ENCODE results near the gene OR10D3. TPM values are rescaled to one million over a fixed set of nuclear protein-coding genes. Genes with fewer than 3 reads are reported as not detected.

OR10D3 gene
- total and polyA plus RNA-seq, 4 donors = not detected

DNA sequence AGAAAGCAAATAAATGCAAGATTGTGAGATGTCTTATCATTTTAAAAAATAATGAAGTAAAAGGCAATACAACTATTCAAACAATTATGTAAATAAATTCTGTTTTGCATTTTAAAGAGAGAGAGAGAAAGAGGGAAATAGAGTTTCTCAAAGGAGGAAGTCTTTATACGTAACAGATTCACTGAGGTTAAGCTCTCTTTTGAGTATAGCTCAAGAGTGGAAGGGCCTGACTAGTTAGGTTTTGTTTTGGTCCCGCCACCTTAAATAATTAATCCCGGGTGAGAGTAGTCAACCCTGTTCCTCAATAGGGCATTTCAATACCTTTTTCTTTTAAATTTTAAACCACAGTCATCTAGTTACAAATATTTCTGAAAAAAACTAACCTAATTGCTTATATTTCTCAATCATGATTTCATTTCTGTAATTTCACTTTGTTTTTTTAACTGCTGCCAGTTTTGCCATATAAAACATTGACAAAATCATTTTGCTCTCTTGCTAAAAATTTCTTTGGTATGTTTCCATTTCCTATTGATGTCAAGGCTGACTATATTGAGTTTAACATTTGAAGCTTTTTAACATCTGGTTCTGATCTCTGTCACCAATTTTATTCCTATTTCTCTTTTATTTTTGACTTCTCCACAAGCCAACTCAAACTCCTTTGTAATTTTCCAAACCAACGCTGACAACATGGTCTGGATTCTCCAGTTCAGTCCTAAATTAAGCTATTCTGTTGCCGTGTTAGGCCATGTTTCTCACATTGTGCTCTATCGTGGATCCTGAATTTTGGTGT lies 10.3 kb downstream of the OR10D3 start:
- Histone ChIP-seq H3K27me3 (ENCODE audit: control insufficient read depth in 3 of 3, insufficient read depth in 3 of 3, low read length in 2 of 3) (no peaks in the 10 kb centered on the region), H3K4me1 (ENCODE audit: control insufficient read depth in 5 of 5, insufficient read depth in 5 of 5, low read length in 5 of 5) (peaks cover 0 to 6% (median 0%) of the 10 kb centered on the region in 5 donors), H3K4me3 (no peak overlapping the region), H3K9ac (ENCODE audit: insufficient read depth in 1 of 2, low read length in 2 of 2) (no peak overlapping the region), H3K9me3 (ENCODE audit: control insufficient read depth in 4 of 4, insufficient read depth in 3 of 4, low read length in 3 of 4) (peaks cover 0 to 4% (median 0%) of the 10 kb centered on the region in 4 donors), H3K27ac (ENCODE audit: low read depth in 1 of 2, low read length in 1 of 2) (no peak overlapping the region), H3K36me3 (ENCODE audit: control insufficient read depth in 4 of 4, insufficient read depth in 4 of 4, low read length in 4 of 4) (no peaks in the 10 kb centered on the region)
- 63 to 70% methylated on average over 6 of the region's 6 CpGs for WGBS, 2 donors
- TF ChIP-seq, protein P1, sequence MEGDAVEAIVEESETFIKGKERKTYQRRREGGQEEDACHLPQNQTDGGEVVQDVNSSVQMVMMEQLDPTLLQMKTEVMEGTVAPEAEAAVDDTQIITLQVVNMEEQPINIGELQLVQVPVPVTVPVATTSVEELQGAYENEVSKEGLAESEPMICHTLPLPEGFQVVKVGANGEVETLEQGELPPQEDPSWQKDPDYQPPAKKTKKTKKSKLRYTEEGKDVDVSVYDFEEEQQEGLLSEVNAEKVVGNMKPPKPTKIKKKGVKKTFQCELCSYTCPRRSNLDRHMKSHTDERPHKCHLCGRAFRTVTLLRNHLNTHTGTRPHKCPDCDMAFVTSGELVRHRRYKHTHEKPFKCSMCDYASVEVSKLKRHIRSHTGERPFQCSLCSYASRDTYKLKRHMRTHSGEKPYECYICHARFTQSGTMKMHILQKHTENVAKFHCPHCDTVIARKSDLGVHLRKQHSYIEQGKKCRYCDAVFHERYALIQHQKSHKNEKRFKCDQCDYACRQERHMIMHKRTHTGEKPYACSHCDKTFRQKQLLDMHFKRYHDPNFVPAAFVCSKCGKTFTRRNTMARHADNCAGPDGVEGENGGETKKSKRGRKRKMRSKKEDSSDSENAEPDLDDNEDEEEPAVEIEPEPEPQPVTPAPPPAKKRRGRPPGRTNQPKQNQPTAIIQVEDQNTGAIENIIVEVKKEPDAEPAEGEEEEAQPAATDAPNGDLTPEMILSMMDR (IDR thresholded peaks at IDR 0.05; ENCODE audit: control extremely low read depth, extremely low read depth) = no peak
- no peak for ATAC-seq (ENCODE audit: insufficient read depth, low FRiP score)
- DNase-seq = peak in 2 of 3 donors; percentile 59 to 80

DNA sequence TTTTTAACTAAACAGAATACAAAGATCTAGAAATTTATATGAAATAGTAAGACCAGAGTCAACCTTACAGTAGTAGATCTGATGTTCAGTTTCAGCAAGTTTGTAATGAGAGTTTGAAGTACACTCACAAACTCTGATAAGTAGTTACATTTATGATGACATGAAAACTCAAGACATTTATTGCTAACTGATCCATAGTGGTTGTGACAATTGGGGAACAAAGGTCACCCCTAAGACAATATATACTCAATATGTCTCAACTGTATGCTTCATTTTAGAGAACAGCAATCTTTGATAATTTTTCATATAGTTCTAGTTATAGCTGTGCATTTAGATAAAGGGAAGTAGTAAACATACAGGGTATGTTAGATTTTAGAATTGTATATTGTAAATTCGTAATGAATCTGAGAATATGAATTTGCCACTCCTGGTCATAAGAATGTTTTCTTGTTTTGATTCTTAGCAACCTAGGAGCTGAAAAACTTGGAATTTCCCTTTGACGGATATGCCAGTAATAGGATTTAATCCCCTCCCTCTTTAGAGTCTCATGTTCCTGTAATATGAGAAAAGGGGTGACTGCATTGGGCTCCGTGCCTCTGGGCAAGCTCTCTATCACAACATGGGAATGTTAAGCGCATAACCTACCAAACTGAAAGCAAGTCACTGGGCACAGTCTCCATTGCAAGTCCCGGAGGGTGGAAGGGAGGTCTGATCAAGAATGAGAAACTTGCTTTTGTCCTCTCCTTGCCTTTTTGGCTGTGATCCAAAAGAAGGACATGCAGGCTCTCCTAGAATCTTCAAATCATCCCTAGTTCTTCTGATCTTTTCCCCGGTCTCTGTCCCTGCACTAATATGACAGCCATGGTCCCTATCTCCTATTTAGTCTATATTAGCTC lies 11.4 kb downstream of the OR10D3 start:
- Histone ChIP-seq H3K9ac (ENCODE audit: insufficient read depth in 1 of 2, low read length in 2 of 2) (no peak overlapping the region), H3K36me3 (ENCODE audit: control insufficient read depth in 4 of 4, insufficient read depth in 4 of 4, low read length in 4 of 4) (no peaks in the 10 kb centered on the region), H3K9me3 (ENCODE audit: control insufficient read depth in 4 of 4, insufficient read depth in 3 of 4, low read length in 3 of 4) (peaks cover 0 to 4% (median 0%) of the 10 kb centered on the region in 4 donors), H3K27me3 (ENCODE audit: control insufficient read depth in 3 of 3, insufficient read depth in 3 of 3, low read length in 2 of 3) (no peaks in the 10 kb centered on the region), H3K4me1 (ENCODE audit: control insufficient read depth in 5 of 5, insufficient read depth in 5 of 5, low read length in 5 of 5) (peaks cover 0 to 6% (median 0%) of the 10 kb centered on the region in 5 donors), H3K27ac (ENCODE audit: low read depth in 1 of 2, low read length in 1 of 2) (peak overlapping the region in 1 of 2 donors; percentile 6), H3K4me3 (no peak overlapping the region)
- no peak for ATAC-seq (ENCODE audit: insufficient read depth, low FRiP score)
- 71 to 82% methylated on average over 6 of the region's 6 CpGs for WGBS, 2 donors
- TF ChIP-seq, protein P1 (IDR thresholded peaks at IDR 0.05; ENCODE audit: control extremely low read depth, extremely low read depth) = no peak
- DNase-seq = peak in 2 of 3 donors; percentile 11 to 38

DNA sequence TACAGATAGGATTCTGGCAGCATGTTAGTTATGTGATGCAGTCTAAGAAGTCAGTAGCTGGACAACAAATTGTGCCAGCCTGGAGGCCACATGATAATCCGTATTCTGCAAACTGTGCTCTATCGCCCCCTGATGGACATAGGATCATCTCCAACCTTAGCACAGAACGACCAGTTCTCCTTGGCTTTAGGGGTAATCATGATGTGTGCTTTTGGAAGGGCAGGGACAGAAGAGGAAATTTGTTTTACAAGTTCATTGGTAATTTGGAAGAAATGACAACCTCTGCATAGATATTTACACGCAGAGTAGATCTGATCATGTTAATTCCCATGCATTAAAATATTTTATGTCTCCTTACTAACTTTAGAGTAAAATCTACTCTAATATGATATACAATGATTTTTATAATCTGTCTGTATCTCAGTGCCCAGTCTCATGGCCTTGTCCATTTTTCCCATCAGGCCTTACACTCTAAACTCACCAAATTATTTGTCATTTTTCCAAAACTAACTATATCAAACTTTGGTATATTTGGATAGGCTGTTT lies 12.1 kb downstream of the OR10D3 start:
- ATAC-seq (ENCODE audit: insufficient read depth, low FRiP score) (peak; percentile 60), DNase-seq (peak; percentile 27 to 63 (median 38))
- Histone ChIP-seq H3K4me3 (no peak overlapping the region), H3K4me1 (ENCODE audit: control insufficient read depth in 5 of 5, insufficient read depth in 5 of 5, low read length in 5 of 5) (peaks cover 0 to 6% (median 0%) of the 10 kb centered on the region in 5 donors), H3K9me3 (ENCODE audit: control insufficient read depth in 4 of 4, insufficient read depth in 3 of 4, low read length in 3 of 4) (peaks cover 0 to 4% (median 0%) of the 10 kb centered on the region in 4 donors), H3K27me3 (ENCODE audit: control insufficient read depth in 3 of 3, insufficient read depth in 3 of 3, low read length in 2 of 3) (peaks cover 0 to 3% (median 0%) of the 10 kb centered on the region in 3 donors), H3K27ac (ENCODE audit: low read depth in 1 of 2, low read length in 1 of 2) (no peak overlapping the region), H3K36me3 (ENCODE audit: control insufficient read depth in 4 of 4, insufficient read depth in 4 of 4, low read length in 4 of 4) (no peaks in the 10 kb centered on the region), H3K9ac (ENCODE audit: insufficient read depth in 1 of 2, low read length in 2 of 2) (no peak overlapping the region)
- TF ChIP-seq, protein P1 (IDR thresholded peaks at IDR 0.05; ENCODE audit: control extremely low read depth, extremely low read depth) = peak; percentile 32
- WGBS, 2 donors = 27 to 45% methylated on average over 4 of the region's 4 CpGs
